ENCODE results near the gene TCP11L2. TPM values are rescaled to one million over a fixed set of nuclear protein-coding genes. Genes with fewer than 3 reads are reported as not detected.
A peak's percentile ranks its signal among the peaks of the same experiment; 100 is the strongest.

Gene TCP11L2
- total RNA-seq, 2 experiments from 2014 or later: 139 to 144 TPM

- TF ChIP-seq, protein P1, sequence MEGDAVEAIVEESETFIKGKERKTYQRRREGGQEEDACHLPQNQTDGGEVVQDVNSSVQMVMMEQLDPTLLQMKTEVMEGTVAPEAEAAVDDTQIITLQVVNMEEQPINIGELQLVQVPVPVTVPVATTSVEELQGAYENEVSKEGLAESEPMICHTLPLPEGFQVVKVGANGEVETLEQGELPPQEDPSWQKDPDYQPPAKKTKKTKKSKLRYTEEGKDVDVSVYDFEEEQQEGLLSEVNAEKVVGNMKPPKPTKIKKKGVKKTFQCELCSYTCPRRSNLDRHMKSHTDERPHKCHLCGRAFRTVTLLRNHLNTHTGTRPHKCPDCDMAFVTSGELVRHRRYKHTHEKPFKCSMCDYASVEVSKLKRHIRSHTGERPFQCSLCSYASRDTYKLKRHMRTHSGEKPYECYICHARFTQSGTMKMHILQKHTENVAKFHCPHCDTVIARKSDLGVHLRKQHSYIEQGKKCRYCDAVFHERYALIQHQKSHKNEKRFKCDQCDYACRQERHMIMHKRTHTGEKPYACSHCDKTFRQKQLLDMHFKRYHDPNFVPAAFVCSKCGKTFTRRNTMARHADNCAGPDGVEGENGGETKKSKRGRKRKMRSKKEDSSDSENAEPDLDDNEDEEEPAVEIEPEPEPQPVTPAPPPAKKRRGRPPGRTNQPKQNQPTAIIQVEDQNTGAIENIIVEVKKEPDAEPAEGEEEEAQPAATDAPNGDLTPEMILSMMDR (IDR thresholded peaks at IDR 0.05): no peak
- DNase-seq (peak in 1 of 14 experiments; percentile 11), ATAC-seq (ENCODE audit: poor library complexity) (no peak)
- ChIA-PET CTCF (interaction anchor here (1.0 to 3.1 kb wide), 7 partner anchors 9 to 597 kb away, joined by 4 to 16 read pairs (median 10); partner anchors contain the start of genes TCP11L2 and TMEM263), POLR2A (interaction anchor here (0.7 to 3.7 kb wide), 14 partner anchors 8 to 1326 kb away, joined by 3 to 81 read pairs (median 4); partner anchors contain the start of genes CKAP4, CRY1, TCP11L2 and TMEM263)
- Mint-ChIP-seq H3K27ac (peak overlapping the region; percentile 83), H3K9me3 (no peaks in the 10 kb centered on the region), H3K4me3 (peak overlapping the region; percentile 86), H3K4me1 (ENCODE audit: low read depth) (peaks cover 18% of the 10 kb centered on the region), H3K27me3 (no peaks in the 10 kb centered on the region), H3K36me3 (ENCODE audit: low read depth) (peaks cover 9% of the 10 kb centered on the region)
- H3K4me3 ChIP-seq (ENCODE audit: low read length): peak overlapping the region; percentile 66
- H3K4me1 ChIP-seq (ENCODE audit: insufficient read depth, low read length): peaks cover 12% of the 10 kb centered on the region
- intact Hi-C loops (cut with DNase I, micrococcal nuclease): loop anchor here (2.0 to 5.0 kb wide), 3 partner anchors 111 to 964 kb away; partner anchors contain the start of genes CKAP4 (in 2 of the 2) and RIC8B (in 1 of the 2)
- H3K36me3 ChIP-seq (ENCODE audit: insufficient read depth, low read length): no peaks in the 10 kb centered on the region
- H3K9me3 ChIP-seq (ENCODE audit: control insufficient read depth in 1 of 2, insufficient read depth in 1 of 2, low read length in 2 of 2): no peaks in the 10 kb centered on the region
- peak overlapping the region; percentile 64 to 78 for H3K27ac ChIP-seq (ENCODE audit: low read depth in 1 of 2, low read length in 2 of 2)
- H3K27me3 ChIP-seq (ENCODE audit: control insufficient read depth in 1 of 2, insufficient read depth in 2 of 2, low read length in 2 of 2): no peaks in the 10 kb centered on the region
These were observed 56.1 kb downstream of the TCP11L2 start for GRCh38 chr12:106358396-106359241.

DNA sequence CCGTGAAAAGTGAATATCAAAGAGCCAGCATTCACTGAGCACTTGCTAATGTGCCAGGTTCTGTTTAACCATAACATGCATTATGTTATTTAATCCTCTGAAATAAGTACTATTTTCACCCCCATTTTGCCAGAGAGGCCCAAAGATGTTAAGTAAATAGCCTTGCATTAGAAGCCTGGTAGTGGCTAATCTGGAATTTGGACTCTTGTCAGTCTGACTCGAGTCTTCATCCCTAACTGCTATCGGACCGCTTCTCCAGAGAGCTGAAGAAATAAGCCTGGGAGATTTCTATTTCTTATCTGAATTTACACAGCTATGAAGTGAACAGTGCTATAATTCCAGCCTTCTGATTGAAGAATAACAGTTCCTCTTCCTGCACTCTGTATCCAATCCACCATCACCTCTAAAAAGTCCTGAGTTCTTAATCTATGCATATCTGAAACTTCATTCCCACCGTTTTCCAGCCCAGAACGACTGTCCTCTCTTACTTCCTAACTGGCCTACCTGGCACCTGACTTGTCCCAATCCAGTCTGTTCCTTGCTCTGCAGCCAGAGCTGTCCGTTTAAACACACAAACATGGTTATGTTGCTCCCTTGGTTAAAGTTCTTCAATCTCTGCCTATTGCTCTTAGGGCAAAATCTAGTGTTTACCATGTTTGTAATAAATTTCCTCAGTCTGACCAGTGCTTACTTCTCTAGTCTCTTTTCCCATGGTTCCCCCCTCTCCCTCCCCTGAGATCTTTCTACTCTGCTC is 57.3 kb downstream of the TCP11L2 start:
- Mint-ChIP-seq H3K9me3 (no peaks in the 10 kb centered on the region), H3K4me1 (ENCODE audit: low read depth) (peaks cover 18% of the 10 kb centered on the region), H3K27ac (no peak overlapping the region), H3K36me3 (ENCODE audit: low read depth) (peaks cover 20% of the 10 kb centered on the region), H3K4me3 (no peak overlapping the region), H3K27me3 (no peaks in the 10 kb centered on the region)
- intact Hi-C loops (cut with DNase I, micrococcal nuclease): loop anchor here (2.0 to 5.0 kb wide), 3 partner anchors 113 to 962 kb away; partner anchors contain the start of genes CKAP4 (in 2 of the 2) and RIC8B (in 1 of the 2)
- POLR2A ChIA-PET: interaction anchor here (3.7 kb wide), 1 partner anchor 57 kb away, joined by 81 read pairs; the partner anchor contains the start of gene TCP11L2
- Histone ChIP-seq H3K27me3 (ENCODE audit: control insufficient read depth in 1 of 2, insufficient read depth in 2 of 2, low read length in 2 of 2) (no peaks in the 10 kb centered on the region), H3K9me3 (ENCODE audit: control insufficient read depth in 1 of 2, insufficient read depth in 1 of 2, low read length in 2 of 2) (no peaks in the 10 kb centered on the region), H3K4me3 (ENCODE audit: low read length) (no peak overlapping the region), H3K27ac (ENCODE audit: low read depth in 1 of 2, low read length in 2 of 2) (no peak overlapping the region), H3K36me3 (ENCODE audit: insufficient read depth, low read length) (peaks cover 3% of the 10 kb centered on the region), H3K4me1 (ENCODE audit: insufficient read depth, low read length) (peaks cover 12% of the 10 kb centered on the region)
- TF ChIP-seq, protein P1 (IDR thresholded peaks at IDR 0.05): no peak
- ATAC-seq (ENCODE audit: poor library complexity) (no peak), DNase-seq (no peak)
- CTCF ChIA-PET: interaction anchor here (1.1 kb wide), 1 partner anchor 57 kb away, joined by 3 read pairs; no protein-coding TSS in a partner anchor

DNA sequence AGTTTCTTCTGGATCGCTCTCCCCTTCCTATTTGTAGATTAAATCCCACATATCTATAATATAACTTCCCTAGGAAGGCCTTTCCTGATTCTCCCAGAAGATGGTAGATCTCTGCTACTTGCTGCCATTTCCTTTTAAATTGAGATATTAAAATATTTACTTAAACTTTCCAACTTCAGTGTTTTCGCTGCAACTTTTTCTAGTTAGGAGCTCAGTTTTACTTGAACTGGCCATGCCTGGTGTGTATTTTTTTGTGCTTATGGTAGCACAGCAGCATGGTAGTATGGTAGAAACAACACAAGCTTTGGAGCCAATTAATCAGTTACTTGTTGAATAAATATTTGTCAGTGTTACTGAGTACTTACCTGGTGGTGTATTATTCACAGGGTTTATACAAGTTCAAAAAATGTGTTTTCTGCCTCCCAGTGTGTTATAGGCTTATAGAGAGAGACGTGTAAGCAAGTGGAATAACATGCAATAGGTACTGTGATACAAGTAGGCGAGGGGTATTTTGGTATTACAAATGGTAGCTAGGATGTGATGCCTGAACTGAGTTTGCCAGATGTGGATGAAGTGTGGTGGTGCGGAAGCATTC is 58.0 kb downstream of the TCP11L2 start:
- Mint-ChIP-seq H3K9me3 (no peaks in the 10 kb centered on the region), H3K27ac (no peak overlapping the region), H3K4me1 (ENCODE audit: low read depth) (peaks cover 18% of the 10 kb centered on the region), H3K36me3 (ENCODE audit: low read depth) (peaks cover 27% of the 10 kb centered on the region), H3K27me3 (no peaks in the 10 kb centered on the region), H3K4me3 (no peak overlapping the region)
- peaks cover 12% of the 10 kb centered on the region for H3K4me1 ChIP-seq (ENCODE audit: insufficient read depth, low read length)
- H3K27ac ChIP-seq (ENCODE audit: low read depth in 1 of 2, low read length in 2 of 2): no peak overlapping the region
- no peak for ATAC-seq (ENCODE audit: poor library complexity)
- ChIA-PET POLR2A (no interaction called here), CTCF (interaction anchor here (1.1 kb wide), 1 partner anchor 57 kb away, joined by 3 read pairs; no protein-coding TSS in a partner anchor)
- H3K9me3 ChIP-seq (ENCODE audit: control insufficient read depth in 1 of 2, insufficient read depth in 1 of 2, low read length in 2 of 2): no peaks in the 10 kb centered on the region
- TF ChIP-seq, protein P1 (IDR thresholded peaks at IDR 0.05): no peak
- H3K36me3 ChIP-seq (ENCODE audit: insufficient read depth, low read length): peaks cover 3% of the 10 kb centered on the region
- no peaks in the 10 kb centered on the region for H3K27me3 ChIP-seq (ENCODE audit: control insufficient read depth in 1 of 2, insufficient read depth in 2 of 2, low read length in 2 of 2)
- DNase-seq: no peak
- no peak overlapping the region for H3K4me3 ChIP-seq (ENCODE audit: low read length)
- intact Hi-C loops (cut with DNase I, micrococcal nuclease): no loop called here

Measured in CD4-positive, alpha-beta T cell (primary cell).